Measurements from ENCODE around the gene MED12. TPM values are rescaled to one million over a fixed set of nuclear protein-coding genes. Genes with fewer than 3 reads are reported as not detected.

The MED12 gene
- total RNA-seq, 2 donors from 2014 or later: 26.4 to 83.0 TPM

GRCh38 chrX:71128166-71128833 is 9.9 kb downstream of the MED12 start:
- Histone ChIP-seq H3K4me3 (no peak overlapping the region), H3K9me3 (no peaks in the 10 kb centered on the region), H3K27me3 (no peaks in the 10 kb centered on the region), H3K4me1 (peaks cover 16% of the 10 kb centered on the region), H3K36me3 (replicated peaks in 1 of 2; ENCODE audit: insufficient read depth in 1 of 2, low read depth in 2 of 2) (peaks cover 0 to 2% of the 10 kb centered on the region in 2 donors), H3K27ac (no peak overlapping the region)
- intact Hi-C loops (cut with DNase I): no loop called here
- ATAC-seq (no peak), DNase-seq (no peak)
- TF ChIP-seq, protein P1, sequence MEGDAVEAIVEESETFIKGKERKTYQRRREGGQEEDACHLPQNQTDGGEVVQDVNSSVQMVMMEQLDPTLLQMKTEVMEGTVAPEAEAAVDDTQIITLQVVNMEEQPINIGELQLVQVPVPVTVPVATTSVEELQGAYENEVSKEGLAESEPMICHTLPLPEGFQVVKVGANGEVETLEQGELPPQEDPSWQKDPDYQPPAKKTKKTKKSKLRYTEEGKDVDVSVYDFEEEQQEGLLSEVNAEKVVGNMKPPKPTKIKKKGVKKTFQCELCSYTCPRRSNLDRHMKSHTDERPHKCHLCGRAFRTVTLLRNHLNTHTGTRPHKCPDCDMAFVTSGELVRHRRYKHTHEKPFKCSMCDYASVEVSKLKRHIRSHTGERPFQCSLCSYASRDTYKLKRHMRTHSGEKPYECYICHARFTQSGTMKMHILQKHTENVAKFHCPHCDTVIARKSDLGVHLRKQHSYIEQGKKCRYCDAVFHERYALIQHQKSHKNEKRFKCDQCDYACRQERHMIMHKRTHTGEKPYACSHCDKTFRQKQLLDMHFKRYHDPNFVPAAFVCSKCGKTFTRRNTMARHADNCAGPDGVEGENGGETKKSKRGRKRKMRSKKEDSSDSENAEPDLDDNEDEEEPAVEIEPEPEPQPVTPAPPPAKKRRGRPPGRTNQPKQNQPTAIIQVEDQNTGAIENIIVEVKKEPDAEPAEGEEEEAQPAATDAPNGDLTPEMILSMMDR (IDR thresholded peaks at IDR 0.05): no peak
- TF ChIP-seq POLR2A (IDR thresholded peaks at IDR 0.05): no peak
- 81 to 82% methylated on average over 10 to 11 of the region's 12 CpGs for WGBS, 2 donors

GRCh38 chrX:71128915-71129765 is 10.7 kb downstream of the MED12 start:
- intact Hi-C loops (cut with DNase I): no loop called here
- H3K36me3 ChIP-seq (replicated peaks in 1 of 2; ENCODE audit: insufficient read depth in 1 of 2, low read depth in 2 of 2): peaks cover 0 to 2% of the 10 kb centered on the region in 2 donors
- 22 to 40% methylated on average over 9 to 18 of the region's 18 CpGs for WGBS, 2 donors
- H3K27ac ChIP-seq: no peak overlapping the region
- H3K9me3 ChIP-seq: no peaks in the 10 kb centered on the region
- ATAC-seq (peak; percentile 93), DNase-seq (peak; percentile 71 to 79 (median 72))
- H3K4me3 ChIP-seq: no peak overlapping the region
- H3K4me1 ChIP-seq: peaks cover 16% of the 10 kb centered on the region
- TF ChIP-seq POLR2A (IDR thresholded peaks at IDR 0.05): no peak
- TF ChIP-seq, protein P1 (IDR thresholded peaks at IDR 0.05): peak; percentile 41 to 74 (median 68)
- no peaks in the 10 kb centered on the region for H3K27me3 ChIP-seq

DNA sequence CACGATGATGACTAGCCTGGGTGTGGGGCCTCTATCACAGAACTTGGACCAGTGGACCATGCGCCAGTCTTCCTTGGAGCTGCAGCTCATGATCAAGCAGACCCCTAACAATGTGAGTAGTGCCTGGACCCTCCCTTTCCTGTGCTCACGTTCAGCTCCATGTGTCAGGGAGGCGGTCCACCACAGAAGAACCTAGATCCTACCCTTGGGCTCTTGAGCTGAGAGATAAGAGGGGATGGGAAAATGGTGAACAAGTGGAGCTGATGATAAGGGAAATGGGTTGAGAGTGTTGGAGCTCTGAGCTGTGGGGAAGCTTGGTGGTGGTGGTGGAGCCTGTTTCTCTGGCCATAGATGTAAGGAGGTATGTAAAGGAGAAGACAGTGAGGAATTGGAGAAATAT is 13.1 kb downstream of the MED12 start:
- Histone ChIP-seq H3K27me3 (no peaks in the 10 kb centered on the region), H3K27ac (no peak overlapping the region), H3K4me1 (peaks cover 16% of the 10 kb centered on the region), H3K9me3 (no peaks in the 10 kb centered on the region), H3K4me3 (no peak overlapping the region), H3K36me3 (replicated peaks in 1 of 2; ENCODE audit: insufficient read depth in 1 of 2, low read depth in 2 of 2) (peaks cover 0 to 6% of the 10 kb centered on the region in 2 donors)
- no peak for DNase-seq
- WGBS, 2 donors: 88% methylated on average over 4 of the region's 4 CpGs; no CpG with 5 or more reads in 1 of the 2 donors
- TF ChIP-seq, protein P1 (IDR thresholded peaks at IDR 0.05): no peak
- no peak for TF ChIP-seq POLR2A (IDR thresholded peaks at IDR 0.05)
- no peak for ATAC-seq
- intact Hi-C loops (cut with DNase I): no loop called here

- WGBS, 2 donors: 76 to 83% methylated on average over 2 to 4 of the region's 6 CpGs
- no peak for TF ChIP-seq POLR2A (IDR thresholded peaks at IDR 0.05)
- TF ChIP-seq, protein P1 (IDR thresholded peaks at IDR 0.05): no peak
- intact Hi-C loops (cut with DNase I): no loop called here
- Histone ChIP-seq H3K27me3 (no peaks in the 10 kb centered on the region), H3K9me3 (no peaks in the 10 kb centered on the region), H3K4me3 (no peak overlapping the region), H3K36me3 (replicated peaks in 1 of 2; ENCODE audit: insufficient read depth in 1 of 2, low read depth in 2 of 2) (peaks cover 0 to 2% of the 10 kb centered on the region in 2 donors), H3K27ac (no peak overlapping the region), H3K4me1 (peaks cover 3% of the 10 kb centered on the region)
- ATAC-seq (no peak), DNase-seq (no peak)
Observed at GRCh38 chrX:71140440-71140839, 22.0 kb downstream of the MED12 start.
